GM18867 (cell line): ENCODE results near the gene ANKS1B.

Experiments used
- ATAC-seq: cut with Tn5 transposase; IDR thresholded peaks from one replicate; pipeline ENCODE4 v1.9.1; 2021; ENCODE audit warnings: mild to moderate bottlenecking, moderate library complexity; ENCODE audit not compliant: unreplicated experiment

Gene ANKS1B

GRCh38 chr12:99709116-99709515, 275.6 kb downstream of the ANKS1B start:
- no peak for ATAC-seq

- no peak for ATAC-seq
Observed at GRCh38 chr12:99707883-99708282, 276.9 kb downstream of the ANKS1B start.

GRCh38 chr12:99706736-99707473, 277.8 kb downstream of the ANKS1B start:
- ATAC-seq: no peak

GRCh38 chr12:99704458-99704857, 280.3 kb downstream of the ANKS1B start:
- no peak for ATAC-seq

- no peak for ATAC-seq
Observed at GRCh38 chr12:99704036-99704435, 280.7 kb downstream of the ANKS1B start.

GRCh38 chr12:99700032-99700431, 284.7 kb downstream of the ANKS1B start:
- ATAC-seq: no peak

- peak; percentile 69 for ATAC-seq
Observed at GRCh38 chr12:99695050-99695449, 289.7 kb downstream of the ANKS1B start.

GRCh38 chr12:99686142-99686541, 298.6 kb downstream of the ANKS1B start:
- ATAC-seq: no peak

- ATAC-seq: no peak
Observed at GRCh38 chr12:99680276-99680675, 304.5 kb downstream of the ANKS1B start.

GRCh38 chr12:99670635-99671034, 314.1 kb downstream of the ANKS1B start:
- ATAC-seq: no peak

- no peak for ATAC-seq
Observed at GRCh38 chr12:99658671-99659349, 325.9 kb downstream of the ANKS1B start.

GRCh38 chr12:99649551-99649950, 335.2 kb downstream of the ANKS1B start:
- ATAC-seq: no peak

GRCh38 chr12:99648183-99648582, 336.6 kb downstream of the ANKS1B start:
- ATAC-seq: no peak

- ATAC-seq: no peak
Observed at GRCh38 chr12:99647453-99647852, 337.3 kb downstream of the ANKS1B start, which contains the start of gene GARIN6. Gene GARIN6 (plus strand): TSS chr12:99647753. CDS start chr12:99648175, 422 bp downstream.

- ATAC-seq: no peak
Observed at GRCh38 chr12:99644629-99645028, 340.1 kb downstream of the ANKS1B start.

GRCh38 chr12:99627459-99627858, 357.3 kb downstream of the ANKS1B start:
- ATAC-seq: no peak

- peak; percentile 41 for ATAC-seq
Observed at GRCh38 chr12:99624591-99624990, 360.1 kb downstream of the ANKS1B start.

- ATAC-seq: no peak
Observed at GRCh38 chr12:99620159-99620479, 364.6 kb downstream of the ANKS1B start.

- ATAC-seq: peak; percentile 95
Observed at GRCh38 chr12:99619389-99620158, 365.2 kb downstream of the ANKS1B start.

- ATAC-seq: no peak
Observed at GRCh38 chr12:99618657-99619056, 366.1 kb downstream of the ANKS1B start.

GRCh38 chr12:99611599-99611998, 373.1 kb downstream of the ANKS1B start:
- no peak for ATAC-seq

- no peak for ATAC-seq
Observed at GRCh38 chr12:99611117-99611516, 373.6 kb downstream of the ANKS1B start.
